Measurements from ENCODE around the gene TEF.

- TF ChIP-seq CHD1 (IDR thresholded peaks at IDR 0.05; ENCODE audit: low read length) (no peak), NRF1 (conservative IDR thresholded peaks at IDR 0.05 in 1 of 2, IDR thresholded peaks at IDR 0.05 in 1 of 2) (no peak), NCOR1 (IDR thresholded peaks at IDR 0.05) (no peak), EP300 (IDR thresholded peaks at IDR 0.05; ENCODE audit: low read length) (no peak), ZBTB33 (CRISPR knock-in tag; IDR thresholded peaks at IDR 0.05) (no peak), USF2 (CRISPR knock-in tag; IDR thresholded peaks at IDR 0.05) (no peak), ZNF407 (IDR thresholded peaks at IDR 0.05; ENCODE audit: low read depth) (no peak), CREB1 (IDR thresholded peaks at IDR 0.05) (no peak), CREB1 (CRISPR knock-in tag; IDR thresholded peaks at IDR 0.05) (no peak), CTCF (IDR thresholded peaks at IDR 0.05 in 2 of 3, conservative IDR thresholded peaks at IDR 0.05 in 1 of 3; ENCODE audit: insufficient read depth in 2 of 3, low read depth in 1 of 3, low read length in 3 of 3) (no peak)
These were observed 41.9 kb upstream of the TEF start for GRCh38 chr22:41339823-41340222.
